Tibial artery (tissue), 4 donors: Measurements from ENCODE around the gene MCCD1.
"Not testable (repeated sequence)": the region's sequence is repeated elsewhere in the genome, so short reads cannot be mapped to it uniquely, and the experiment has no call there.

Source experiments
- DNase-seq, 2 donors: peaks; one replicate each; pipeline ENCODE4 v3.0.0-alpha.2; 2019
- H3K27ac ChIP-seq, 2 donors: fragments of 200-600 bp; sonication (generic) in 1 of 2; 1 replicate in 1 of 2; 2 replicates in 1 of 2; pipeline ENCODE4 v1.5.1; 2018 to 2019; ENCODE audit warnings: mild to moderate bottlenecking in 1 of 2
- H3K27me3 ChIP-seq, 2 donors: fragments of 200-600 bp; sonication (generic) in 1 of 2; one replicate each; pipeline versions ENCODE4 v1.5.1 to v1.6.0; 2016 to 2019
- H3K36me3 ChIP-seq, 3 donors: fragments of 200-600 bp; sonication (generic) in 2 of 3; one replicate each; pipeline ENCODE4 v1.5.1; 2016 to 2019; ENCODE audit warnings: mild to moderate bottlenecking in 2 of 3
- H3K4me1 ChIP-seq, 4 donors: fragments of 200-600 bp; sonication (generic) in 2 of 4; 1 replicate in 3 of 4; 2 replicates in 1 of 4; pipeline ENCODE4 v1.5.1; 2016 to 2019
- H3K4me3 ChIP-seq, 2 donors: fragments of 200-600 bp; sonication (generic) in 1 of 2; 1 replicate in 1 of 2; 2 replicates in 1 of 2; pipeline ENCODE4 v1.5.1; 2018 to 2019; ENCODE audit warnings: mild to moderate bottlenecking in 2 of 2
- H3K9me3 ChIP-seq, 3 donors: fragments of 200-600 bp; sonication (generic) in 1 of 3; one replicate each; pipeline ENCODE4 v1.5.1; 2016 to 2019
- CTCF ChIP-seq, 2 experiments: fragments of 200-600 bp in 1 of 2; fragments of 450-650 bp in 1 of 2; IDR thresholded peaks; one replicate each; pipeline ENCODE4 v1.5.1; 2017 to 2019; ENCODE audit warnings: antibody characterized with exemption in 2 of 2, mild to moderate bottlenecking in 1 of 2, moderate library complexity in 1 of 2
- intact Hi-C: fragments of 100-400 bp; cut with DNase I; formaldehyde crosslinking; loops from one replicate; pipeline ENCODE4 v1.15.0; 2023; ENCODE audit warnings: low total_unique reads

Gene MCCD1

GRCh38 chr6:31502586-31502985 is 26.2 kb upstream of the MCCD1 start:
- H3K27ac ChIP-seq, result no peak overlapping the region
- H3K27me3 ChIP-seq, result no peaks in the 10 kb centered on the region
- H3K36me3 ChIP-seq, result peaks cover 0 to 16% (median 0%) of the 10 kb centered on the region in 3 donors
- H3K4me1 ChIP-seq, result peaks cover 0 to 15% (median 9%) of the 10 kb centered on the region in 4 donors
- no peak overlapping the region for H3K4me3 ChIP-seq
- DNase-seq, result no peak
- no peak for TF ChIP-seq CTCF (IDR thresholded peaks at IDR 0.05)
- no peaks in the 10 kb centered on the region for H3K9me3 ChIP-seq
- intact Hi-C loops, result no loop called here

GRCh38 chr6:31509036-31509435 is 19.7 kb upstream of the MCCD1 start:
- H3K27ac ChIP-seq, H3K4me3 ChIP-seq, H3K9me3 ChIP-seq, H3K27me3 ChIP-seq, intact Hi-C loops, H3K4me1 ChIP-seq, DNase-seq: not testable (repeated sequence)
- peaks cover 0 to 34% (median 13%) of the 10 kb centered on the region in 3 donors for H3K36me3 ChIP-seq

GRCh38 chr6:31510007-31510406 is 18.8 kb upstream of the MCCD1 start:
- no peak overlapping the region for H3K4me3 ChIP-seq

GRCh38 chr6:31513456-31514165 is 15.2 kb upstream of the MCCD1 start:
- Histone ChIP-seq H3K27me3 (no peaks in the 10 kb centered on the region), H3K9me3 (no peaks in the 10 kb centered on the region), H3K4me1 (no peaks in the 10 kb centered on the region), H3K36me3 (peaks cover 0 to 14% (median 13%) of the 10 kb centered on the region in 3 donors), H3K27ac (no peak overlapping the region), H3K4me3 (no peak overlapping the region)
- no peak for DNase-seq
- intact Hi-C loops, result no loop called here
- TF ChIP-seq CTCF (IDR thresholded peaks at IDR 0.05), result no peak

More at GRCh38 chr6:31510007-31510406, 18.8 kb upstream of the MCCD1 start:
- Histone ChIP-seq H3K27ac (no peak overlapping the region), H3K9me3 (no peaks in the 10 kb centered on the region), H3K27me3 (no peaks in the 10 kb centered on the region), H3K36me3 (peaks cover 0 to 34% (median 13%) of the 10 kb centered on the region in 3 donors), H3K4me1 (no peaks in the 10 kb centered on the region)
- intact Hi-C loops, result no loop called here
- DNase-seq, result no peak
- TF ChIP-seq CTCF (IDR thresholded peaks at IDR 0.05), result no peak

GRCh38 chr6:31521835-31522234 is 6.9 kb upstream of the MCCD1 start:
- Histone ChIP-seq H3K4me3 (no peak overlapping the region), H3K9me3 (no peaks in the 10 kb centered on the region), H3K27ac (no peak overlapping the region), H3K4me1 (no peaks in the 10 kb centered on the region), H3K36me3 (no peaks in the 10 kb centered on the region), H3K27me3 (no peaks in the 10 kb centered on the region)
- intact Hi-C loops, result no loop called here
- no peak for TF ChIP-seq CTCF (IDR thresholded peaks at IDR 0.05)
- DNase-seq, result no peak

- H3K27me3 ChIP-seq, result no peaks in the 10 kb centered on the region
- H3K36me3 ChIP-seq, result peaks cover 9 to 14% (median 13%) of the 10 kb centered on the region in 3 donors
- H3K4me1 ChIP-seq, result no peaks in the 10 kb centered on the region
- no peak overlapping the region for H3K27ac ChIP-seq
- intact Hi-C loops, result no loop called here
- H3K9me3 ChIP-seq, result no peaks in the 10 kb centered on the region
- DNase-seq, result no peak
- H3K4me3 ChIP-seq, result no peak overlapping the region
- no peak for TF ChIP-seq CTCF (IDR thresholded peaks at IDR 0.05)
Measured at GRCh38 chr6:31525553-31525931, 3.2 kb upstream of the MCCD1 start.
